Measurements from ENCODE around the gene DUSP9. TPM values are rescaled to one million over a fixed set of nuclear protein-coding genes. Genes with fewer than 3 reads are reported as not detected.

DUSP9 gene
- total RNA-seq, 2 experiments from 2014 or later = 0.09 TPM; not detected in 1

GRCh38 chrX:153635788-153636668 is 11.0 kb upstream of the DUSP9 start:
- ATAC-seq (no peak), DNase-seq (no peak)
- H3K4me3 Mint-ChIP-seq = no peak overlapping the region
- H3K27me3 Mint-ChIP-seq = peaks cover 2% of the 10 kb centered on the region
- H3K27ac Mint-ChIP-seq = no peak overlapping the region
- H3K36me3 Mint-ChIP-seq = peaks cover 2% of the 10 kb centered on the region
- peaks cover 2% of the 10 kb centered on the region for H3K9me3 Mint-ChIP-seq (ENCODE audit: low read depth)
- CTCF ChIA-PET = interaction anchor here (1.0 to 1.8 kb wide), 5 partner anchors 9 to 102 kb away, joined by 3 to 7 read pairs (median 3); no protein-coding TSS in a partner anchor
- H3K4me1 Mint-ChIP-seq = no peaks in the 10 kb centered on the region

GRCh38 chrX:153636716-153637115 is 10.3 kb upstream of the DUSP9 start:
- CTCF ChIA-PET = interaction anchor here (1.0 to 1.8 kb wide), 3 partner anchors 8 to 103 kb away, joined by 3 to 7 read pairs (median 3); no protein-coding TSS in a partner anchor
- no peaks in the 10 kb centered on the region for H3K9me3 Mint-ChIP-seq (ENCODE audit: low read depth)
- H3K4me3 Mint-ChIP-seq = no peak overlapping the region
- H3K4me1 Mint-ChIP-seq = no peaks in the 10 kb centered on the region
- ATAC-seq = no peak
- DNase-seq = no peak
- peaks cover 8% of the 10 kb centered on the region for H3K27me3 Mint-ChIP-seq
- no peak overlapping the region for H3K27ac Mint-ChIP-seq
- no peaks in the 10 kb centered on the region for H3K36me3 Mint-ChIP-seq

GRCh38 chrX:153637121-153638040 is 9.6 kb upstream of the DUSP9 start:
- H3K27me3 Mint-ChIP-seq = peaks cover 9% of the 10 kb centered on the region
- no peak overlapping the region for H3K27ac Mint-ChIP-seq
- CTCF ChIA-PET = interaction anchor here (1.8 kb wide), 1 partner anchor 8 kb away, joined by 7 read pairs; no protein-coding TSS in a partner anchor
- H3K9me3 Mint-ChIP-seq (ENCODE audit: low read depth) = no peaks in the 10 kb centered on the region
- no peak for DNase-seq
- H3K4me1 Mint-ChIP-seq = no peaks in the 10 kb centered on the region
- no peaks in the 10 kb centered on the region for H3K36me3 Mint-ChIP-seq
- no peak overlapping the region for H3K4me3 Mint-ChIP-seq
- no peak for ATAC-seq

- Mint-ChIP-seq H3K27ac (no peak overlapping the region), H3K9me3 (ENCODE audit: low read depth) (no peaks in the 10 kb centered on the region), H3K36me3 (no peaks in the 10 kb centered on the region), H3K27me3 (peaks cover 13% of the 10 kb centered on the region), H3K4me1 (peaks cover 4% of the 10 kb centered on the region), H3K4me3 (no peak overlapping the region)
- DNase-seq (no peak), ATAC-seq (no peak)
- CTCF ChIA-PET = no interaction called here
Observed at GRCh38 chrX:153638041-153638371, 9.0 kb upstream of the DUSP9 start.

GRCh38 chrX:153638436-153639176 is 8.4 kb upstream of the DUSP9 start:
- no peak overlapping the region for H3K27ac Mint-ChIP-seq
- peaks cover 7% of the 10 kb centered on the region for H3K4me1 Mint-ChIP-seq
- no peaks in the 10 kb centered on the region for H3K9me3 Mint-ChIP-seq (ENCODE audit: low read depth)
- ATAC-seq (no peak), DNase-seq (no peak)
- no peak overlapping the region for H3K4me3 Mint-ChIP-seq
- H3K36me3 Mint-ChIP-seq = no peaks in the 10 kb centered on the region
- H3K27me3 Mint-ChIP-seq = peaks cover 18% of the 10 kb centered on the region
- CTCF ChIA-PET = no interaction called here

DNA sequence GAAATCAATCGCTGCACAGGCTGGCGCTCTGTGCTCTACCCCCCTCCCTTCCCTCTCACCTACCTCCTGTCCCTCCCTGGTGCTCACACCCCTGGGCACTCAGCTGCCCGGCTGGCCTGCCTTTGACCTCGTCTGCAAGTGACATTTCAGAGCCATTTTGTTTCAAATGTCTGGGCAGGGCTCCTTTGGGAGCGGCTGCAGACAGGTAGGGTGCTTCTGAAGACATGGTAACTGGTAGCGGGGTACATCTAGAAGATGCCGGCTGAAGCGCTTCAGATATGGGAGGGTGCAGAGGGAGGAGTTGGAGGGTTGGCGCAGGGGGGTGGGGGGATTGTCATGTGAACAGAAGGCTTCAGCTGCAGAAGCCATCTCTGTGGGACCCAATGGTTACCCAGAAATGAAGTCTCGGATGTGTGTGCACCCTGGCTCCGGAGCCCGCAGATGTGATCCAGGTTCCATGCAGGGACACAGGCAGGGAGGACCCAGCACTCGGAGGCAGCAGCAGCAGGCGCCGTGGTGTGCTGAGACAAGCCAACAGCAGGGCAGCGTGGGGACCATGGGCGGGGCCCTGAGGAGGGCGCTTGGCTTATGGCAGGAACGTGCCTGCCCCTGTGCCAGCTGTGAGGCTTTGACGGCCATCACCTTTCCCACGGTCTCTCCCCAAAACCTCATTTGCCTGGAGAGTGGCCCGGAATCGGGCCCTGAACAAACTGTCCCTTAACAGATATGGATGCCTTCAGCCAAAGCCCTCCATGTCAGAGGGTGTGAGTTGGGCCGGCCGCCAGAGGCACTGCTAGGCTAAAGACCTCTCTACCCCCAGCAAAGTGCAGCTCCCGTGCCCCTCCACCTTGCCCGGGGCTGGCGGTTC is 7.6 kb upstream of the DUSP9 start:
- CTCF ChIA-PET = no interaction called here
- Mint-ChIP-seq H3K9me3 (ENCODE audit: low read depth) (no peaks in the 10 kb centered on the region), H3K27ac (no peak overlapping the region), H3K4me3 (no peak overlapping the region), H3K27me3 (peaks cover 21% of the 10 kb centered on the region), H3K36me3 (no peaks in the 10 kb centered on the region), H3K4me1 (peaks cover 7% of the 10 kb centered on the region)
- DNase-seq (no peak), ATAC-seq (no peak)

- Mint-ChIP-seq H3K36me3 (no peaks in the 10 kb centered on the region), H3K27me3 (peaks cover 29% of the 10 kb centered on the region), H3K4me1 (peaks cover 7% of the 10 kb centered on the region), H3K27ac (no peak overlapping the region), H3K9me3 (ENCODE audit: low read depth) (no peaks in the 10 kb centered on the region), H3K4me3 (no peak overlapping the region)
- CTCF ChIA-PET = interaction anchor here (1.2 kb wide), 1 partner anchor 24 kb away, joined by 3 read pairs; no protein-coding TSS in a partner anchor
- DNase-seq = no peak
- no peak for ATAC-seq
Observed at GRCh38 chrX:153640045-153640686, 6.8 kb upstream of the DUSP9 start.

- DNase-seq (no peak), ATAC-seq (no peak)
- CTCF ChIA-PET = interaction anchor here (1.2 kb wide), 1 partner anchor 23 kb away, joined by 3 read pairs; no protein-coding TSS in a partner anchor
- no peak overlapping the region for H3K27ac Mint-ChIP-seq
- peaks cover 37% of the 10 kb centered on the region for H3K27me3 Mint-ChIP-seq
- H3K4me1 Mint-ChIP-seq = peaks cover 7% of the 10 kb centered on the region
- no peaks in the 10 kb centered on the region for H3K36me3 Mint-ChIP-seq
- no peaks in the 10 kb centered on the region for H3K9me3 Mint-ChIP-seq (ENCODE audit: low read depth)
- no peak overlapping the region for H3K4me3 Mint-ChIP-seq
Observed at GRCh38 chrX:153640736-153641575, 6.0 kb upstream of the DUSP9 start.

DNA sequence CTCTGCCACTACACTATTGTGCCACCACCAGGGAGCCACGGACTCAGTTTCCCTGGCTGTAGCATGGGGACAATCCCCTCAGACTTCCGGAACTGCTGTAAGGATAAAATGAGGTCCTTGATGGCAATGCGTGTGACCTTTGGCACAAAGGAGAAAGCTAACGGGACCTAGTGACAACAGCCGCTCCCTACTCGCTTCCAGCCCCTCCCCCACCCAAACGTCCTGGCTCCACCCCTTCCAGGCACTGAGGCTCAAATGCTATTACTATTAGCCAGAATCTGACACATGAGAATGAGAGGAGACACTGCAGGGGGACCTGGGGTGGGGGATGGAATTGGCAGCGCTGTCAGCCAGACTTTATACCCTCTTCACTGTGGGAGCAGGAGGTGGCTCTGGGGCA is 5.4 kb upstream of the DUSP9 start:
- peaks cover 7% of the 10 kb centered on the region for H3K4me1 Mint-ChIP-seq
- no peak for DNase-seq
- CTCF ChIA-PET = no interaction called here
- no peak for ATAC-seq
- no peaks in the 10 kb centered on the region for H3K36me3 Mint-ChIP-seq
- H3K27me3 Mint-ChIP-seq = peaks cover 41% of the 10 kb centered on the region
- H3K27ac Mint-ChIP-seq = no peak overlapping the region
- H3K9me3 Mint-ChIP-seq (ENCODE audit: low read depth) = no peaks in the 10 kb centered on the region
- no peak overlapping the region for H3K4me3 Mint-ChIP-seq

DNA sequence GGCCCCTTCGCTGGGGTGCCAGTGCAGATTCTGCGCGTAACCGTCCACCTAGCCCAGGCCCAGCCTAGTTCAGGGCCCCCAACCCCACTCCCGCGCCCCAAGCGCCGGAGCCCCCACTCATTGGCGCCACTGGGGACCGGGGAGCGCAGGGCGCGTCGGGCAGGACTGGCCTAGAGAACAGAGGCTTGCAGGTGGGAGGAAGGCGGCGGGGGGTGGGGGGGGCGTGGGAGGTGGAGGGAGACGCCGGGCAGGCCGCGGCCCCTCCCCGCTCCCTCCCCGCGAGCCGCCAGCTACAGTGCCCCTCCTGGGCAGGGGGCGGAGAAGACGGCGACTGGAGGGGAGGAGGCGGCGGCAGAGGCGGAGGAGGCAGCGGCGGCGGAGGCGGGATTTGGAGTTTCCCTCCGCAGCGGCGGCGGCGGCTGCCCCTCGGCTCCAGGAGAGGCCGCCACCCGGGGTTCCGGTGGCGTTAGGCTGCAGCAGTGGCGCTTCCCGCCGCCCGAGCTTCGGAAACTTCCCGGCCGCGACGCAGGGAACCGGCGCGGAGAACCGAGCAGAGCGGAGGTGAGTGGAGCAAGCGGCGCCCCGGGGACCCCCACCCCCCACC is 4.8 kb upstream of the DUSP9 start:
- Mint-ChIP-seq H3K4me1 (peaks cover 7% of the 10 kb centered on the region), H3K27ac (no peak overlapping the region), H3K36me3 (no peaks in the 10 kb centered on the region), H3K4me3 (no peak overlapping the region), H3K27me3 (peaks cover 41% of the 10 kb centered on the region), H3K9me3 (ENCODE audit: low read depth) (no peaks in the 10 kb centered on the region)
- DNase-seq (no peak), ATAC-seq (no peak)
- CTCF ChIA-PET = no interaction called here
